NCI-H1092 (cell line): ENCODE measurements around the gene SLC22A14.

Experiments
- DNase-seq: peaks from one replicate; lab custom pipeline; 2025; lab: John Stamatoyannopoulos, UW

Gene SLC22A14

GRCh38 chr3:38343797-38344594 is 61.9 kb downstream of the SLC22A14 start:
- DNase-seq, result no peak

- DNase-seq, result no peak
These were observed 63.9 kb downstream of the SLC22A14 start for GRCh38 chr3:38345879-38346586.

- peak; percentile 21 for DNase-seq
These were observed 64.7 kb downstream of the SLC22A14 start, which contains the start of gene XYLB for GRCh38 chr3:38346587-38347410. Gene XYLB (plus strand): TSS chr3:38346785. CDS start chr3:38346869, 84 bp downstream.

GRCh38 chr3:38347421-38348200 is 65.5 kb downstream of the SLC22A14 start:
- DNase-seq, result no peak

GRCh38 chr3:38348903-38349302 is 66.8 kb downstream of the SLC22A14 start:
- DNase-seq, result no peak

GRCh38 chr3:38349684-38350359 is 67.7 kb downstream of the SLC22A14 start:
- DNase-seq, result no peak

GRCh38 chr3:38353151-38353550 is 71.1 kb downstream of the SLC22A14 start:
- DNase-seq, result no peak

- DNase-seq, result no peak
These were observed 72.7 kb downstream of the SLC22A14 start for GRCh38 chr3:38354588-38355330.

GRCh38 chr3:38359038-38359437 is 76.9 kb downstream of the SLC22A14 start:
- DNase-seq, result no peak

- no peak for DNase-seq
These were observed 78.3 kb downstream of the SLC22A14 start for GRCh38 chr3:38360345-38360744.

GRCh38 chr3:38361496-38361895 is 79.4 kb downstream of the SLC22A14 start:
- DNase-seq, result no peak

- no peak for DNase-seq
These were observed 80.7 kb downstream of the SLC22A14 start for GRCh38 chr3:38362825-38363224.

GRCh38 chr3:38364721-38365400 is 82.8 kb downstream of the SLC22A14 start:
- DNase-seq, result no peak

GRCh38 chr3:38365469-38366062 is 83.5 kb downstream of the SLC22A14 start:
- DNase-seq, result no peak

GRCh38 chr3:38366082-38366481 is 84.0 kb downstream of the SLC22A14 start:
- DNase-seq, result no peak

- DNase-seq, result no peak
These were observed 85.7 kb downstream of the SLC22A14 start for GRCh38 chr3:38367779-38368178.
